GM12878 (cell line): ENCODE results near the gene GUCY2F.

Source experiments
- ATF3 ChIP-seq: IDR thresholded peaks from 2 replicates; pipeline ENCODE4 v1.6.1; 2011; ENCODE audit warnings: low read depth, mild to moderate bottlenecking, low read length, moderate library complexity, borderline replicate concordance; ENCODE audit errors: extremely low read depth
- BRCA1 ChIP-seq: IDR thresholded peaks from 2 replicates; pipeline ENCODE4 v1.6.1; 2011; ENCODE audit warnings: low read depth, low read length, improper control_type of control experiment
- CREB1 ChIP-seq: IDR thresholded peaks from 2 replicates; pipeline ENCODE4 v1.6.1; 2012; ENCODE audit warnings: low read depth, mild to moderate bottlenecking, inconsistent platforms
- CTCF ChIP-seq, 3 experiments: IDR thresholded peaks in 2 of 3; conservative IDR thresholded peaks in 1 of 3; 2 replicates each; pipeline ENCODE4 v1.5.1; 2011; ENCODE audit warnings: low read depth in 3 of 3, low read length in 3 of 3, mild to moderate bottlenecking in 3 of 3, control low read depth in 2 of 3, moderate library complexity in 2 of 3, inconsistent platforms in 1 of 3, mixed read lengths in 1 of 3; ENCODE audit not compliant: control insufficient read depth in 2 of 3, insufficient read depth in 1 of 3; ENCODE audit errors: extremely low read depth in 1 of 3
- ETV6 ChIP-seq, 2 experiments: fragments of 450-650 bp in 1 of 2; IDR thresholded peaks in 1 of 2; conservative IDR thresholded peaks in 1 of 2; 2 replicates each; pipeline ENCODE4 v1.6.1; 2014; ENCODE audit warnings: antibody characterized with exemption in 1 of 2, borderline replicate concordance in 1 of 2, low read depth in 1 of 2, mild to moderate bottlenecking in 1 of 2, moderate library complexity in 1 of 2
- MAX ChIP-seq: IDR thresholded peaks from 2 replicates; pipeline ENCODE4 v1.6.1; 2012; ENCODE audit warnings: low read depth, low read length, improper control_type of control experiment
- MTA2 ChIP-seq: fragments of 450-650 bp; IDR thresholded peaks from 2 replicates; pipeline ENCODE4 v1.6.1; 2016; ENCODE audit warnings: low read depth, mild to moderate bottlenecking, moderate library complexity
- SP1 ChIP-seq: IDR thresholded peaks from one replicate; pipeline ENCODE4 v1.6.1; 2011; ENCODE audit warnings: low read depth, low read length
- TAF1 ChIP-seq: IDR thresholded peaks from 2 replicates; pipeline ENCODE4 v1.6.1; 2011; ENCODE audit warnings: mild to moderate bottlenecking, low read depth, low read length, borderline replicate concordance
- ZNF24 ChIP-seq: fragments of 450-650 bp; IDR thresholded peaks from 2 replicates; pipeline ENCODE4 v1.6.1; 2017; ENCODE audit warnings: antibody characterized with exemption, mild to moderate bottlenecking

- TF ChIP-seq ATF3 (no peak), TAF1 (no peak), ETV6 (conservative IDR thresholded peaks at IDR 0.05 in 1 of 2, IDR thresholded peaks at IDR 0.05 in 1 of 2; ENCODE audit: borderline replicate concordance in 1 of 2, low read depth in 1 of 2) (no peak), MAX (no peak), SP1 (no peak), CTCF (IDR thresholded peaks at IDR 0.05 in 2 of 3, conservative IDR thresholded peaks at IDR 0.05 in 1 of 3; ENCODE audit: control insufficient read depth in 2 of 3, extremely low read depth in 1 of 3, insufficient read depth in 1 of 3, low read depth in 3 of 3, low read length in 3 of 3) (no peak), ZNF24 (no peak), BRCA1 (no peak), CREB1 (no peak), MTA2 (no peak)
Observed at GRCh38 chrX:109362101-109362500, 119.8 kb downstream of the GUCY2F start.
